H9 (cell line): ENCODE data around the gene PPP2CA. TPM values are rescaled to one million over a fixed set of nuclear protein-coding genes. Genes with fewer than 3 reads are reported as not detected.

Source experiments
- DNase-seq: peaks from one replicate; pipeline ENCODE4 v3.0.0-alpha.2; 2017
- H2AFZ ChIP-seq: one replicate; pipeline ENCODE4 v1.6.1; 2013; ENCODE audit warnings: mild to moderate bottlenecking, low read length, control low read depth, moderate library complexity
- H2AK5ac ChIP-seq: 2 replicates; pipeline ENCODE4 v1.6.1; 2013; ENCODE audit warnings: low read length, control low read depth, mixed read lengths; ENCODE audit not compliant: insufficient read length
- H2BK120ac ChIP-seq: one replicate; pipeline ENCODE4 v1.6.1; 2013; ENCODE audit warnings: low read depth, mild to moderate bottlenecking, low read length, control low read depth, inconsistent platforms; ENCODE audit not compliant: poor library complexity, severe bottlenecking
- H2BK12ac ChIP-seq: 2 replicates; pipeline ENCODE4 v1.6.1; 2013; ENCODE audit warnings: low read length, control low read depth, mixed read lengths, low read depth; ENCODE audit not compliant: insufficient read length
- H2BK15ac ChIP-seq: 2 replicates; pipeline ENCODE4 v1.6.1; 2013; ENCODE audit warnings: low read depth, low read length, control low read depth
- H2BK20ac ChIP-seq: one replicate; pipeline ENCODE4 v1.6.1; 2013; ENCODE audit warnings: low read depth, mild to moderate bottlenecking, low read length, control low read depth, inconsistent platforms; ENCODE audit not compliant: poor library complexity, severe bottlenecking
- H2BK5ac ChIP-seq: 2 replicates; pipeline ENCODE4 v1.6.1; 2013; ENCODE audit warnings: low read length, control low read depth, mixed read lengths; ENCODE audit not compliant: insufficient read length
- H3K14ac ChIP-seq: 2 replicates; pipeline ENCODE4 v1.6.1; 2013; ENCODE audit warnings: low read length, control low read depth; ENCODE audit not compliant: insufficient read depth
- H3K18ac ChIP-seq: 2 replicates; pipeline ENCODE4 v1.6.1; 2013; ENCODE audit warnings: low read depth, mild to moderate bottlenecking, mixed read lengths, low read length, control low read depth; ENCODE audit not compliant: insufficient read length
- H3K23ac ChIP-seq: 2 replicates; pipeline ENCODE4 v1.6.1; 2013; ENCODE audit warnings: low read length, control low read depth, mixed read lengths, low read depth; ENCODE audit not compliant: insufficient read length
- H3K23me2 ChIP-seq: 2 replicates; pipeline ENCODE4 v1.6.1; 2013; ENCODE audit warnings: low read depth, mild to moderate bottlenecking, mixed read lengths, low read length, control low read depth; ENCODE audit not compliant: insufficient read length, poor library complexity, severe bottlenecking
- H3K27ac ChIP-seq: 2 replicates; pipeline ENCODE4 v1.5.1; 2013; ENCODE audit warnings: low read length, control low read depth, mixed read lengths, low read depth; ENCODE audit not compliant: insufficient read length
- H3K27me3 ChIP-seq: 2 replicates; pipeline ENCODE4 v1.6.1; 2013; ENCODE audit warnings: low read length, control low read depth, inconsistent platforms; ENCODE audit not compliant: insufficient read depth
- H3K4ac ChIP-seq: 2 replicates; pipeline ENCODE4 v1.6.1; 2013; ENCODE audit warnings: low read depth, mild to moderate bottlenecking, control low read depth, inconsistent platforms, low read length, moderate library complexity
- H3K4me1 ChIP-seq: 2 replicates; pipeline ENCODE4 v1.6.1; 2013; ENCODE audit warnings: low read length, control low read depth, inconsistent platforms; ENCODE audit not compliant: insufficient read depth
- H3K4me2 ChIP-seq: 2 replicates; pipeline ENCODE4 v1.6.1; 2013; ENCODE audit warnings: low read length, control low read depth, mixed read lengths; ENCODE audit not compliant: insufficient read length, insufficient read depth
- H3K56ac ChIP-seq: 2 replicates; pipeline ENCODE4 v1.6.1; 2013; ENCODE audit warnings: low read depth, mild to moderate bottlenecking, mixed read lengths, low read length, control low read depth; ENCODE audit not compliant: insufficient read length
- H3K79me1 ChIP-seq: 2 replicates; pipeline ENCODE4 v1.6.1; 2013; ENCODE audit warnings: low read depth, mild to moderate bottlenecking, moderate library complexity, low read length, control low read depth, inconsistent platforms; ENCODE audit not compliant: insufficient read depth, poor library complexity, severe bottlenecking
- H3K79me2 ChIP-seq: 2 replicates; pipeline ENCODE4 v1.6.1; 2013; ENCODE audit warnings: low read length, control low read depth, inconsistent platforms; ENCODE audit not compliant: insufficient read depth
- H3K9ac ChIP-seq: 2 replicates; pipeline ENCODE4 v1.6.1; 2013; ENCODE audit warnings: low read length, control low read depth, mixed read lengths; ENCODE audit not compliant: insufficient read length; ENCODE audit errors: extremely low read depth
- H3K9me3 ChIP-seq: one replicate; pipeline ENCODE4 v1.6.1; 2013; ENCODE audit warnings: low read depth, low read length, inconsistent platforms; ENCODE audit not compliant: control insufficient read depth
- H3T11ph ChIP-seq: one replicate; pipeline ENCODE4 v1.6.1; 2013; ENCODE audit warnings: mild to moderate bottlenecking, low read length, control low read depth, inconsistent platforms
- H4K20me1 ChIP-seq: one replicate; pipeline ENCODE4 v1.6.1; 2013; ENCODE audit not compliant: control insufficient read depth, insufficient read length, insufficient read depth
- H4K5ac ChIP-seq: 2 replicates; pipeline ENCODE4 v1.6.1; 2013; ENCODE audit warnings: low read depth, mild to moderate bottlenecking, mixed read lengths, low read length, control low read depth; ENCODE audit not compliant: insufficient read length
- H4K8ac ChIP-seq: replicated peaks from 2 replicates; pipeline ENCODE4 v1.6.1; 2013; ENCODE audit warnings: low read length, control low read depth, mixed read lengths, low read depth; ENCODE audit not compliant: insufficient read length
- H4K91ac ChIP-seq: 2 replicates; pipeline ENCODE4 v1.6.1; 2013; ENCODE audit warnings: low read depth, mild to moderate bottlenecking, moderate library complexity, mixed read lengths, low read length, control low read depth; ENCODE audit not compliant: insufficient read length
- H3K27ac Mint-ChIP-seq, 3 experiments: 2 replicates in 2 of 3; 3 replicates in 1 of 3; pipeline ENCODE4 v1.8.0; 2020 to 2021; ENCODE audit warnings: mixed read lengths in 3 of 3, mild to moderate bottlenecking in 1 of 3, moderate library complexity in 1 of 3
- H3K27me3 Mint-ChIP-seq: 2 replicates; pipeline ENCODE4 v1.8.0; 2021; ENCODE audit warnings: low read depth, mild to moderate bottlenecking, moderate library complexity, mixed read lengths
- H3K36me3 Mint-ChIP-seq, 3 experiments: 2 replicates in 2 of 3; 3 replicates in 1 of 3; pipeline ENCODE4 v1.8.0; 2020 to 2021; ENCODE audit warnings: low read depth in 3 of 3, mixed read lengths in 3 of 3; ENCODE audit not compliant: insufficient read depth in 1 of 3
- H3K4me1 Mint-ChIP-seq, 2 experiments: 2 replicates each; pipeline ENCODE4 v1.8.0; 2020; ENCODE audit warnings: mixed read lengths in 2 of 2
- H3K4me3 Mint-ChIP-seq, 2 experiments: 2 replicates in 1 of 2; 3 replicates in 1 of 2; pipeline ENCODE4 v1.8.0; 2020 to 2021; ENCODE audit warnings: mild to moderate bottlenecking in 2 of 2, mixed read lengths in 2 of 2, moderate library complexity in 1 of 2
- H3K9me3 Mint-ChIP-seq, 2 experiments: 2 replicates in 1 of 2; 3 replicates in 1 of 2; pipeline ENCODE4 v1.8.0; 2020; ENCODE audit warnings: mild to moderate bottlenecking in 2 of 2, mixed read lengths in 2 of 2, moderate library complexity in 1 of 2
- WGBS: extraction: QIAGEN DNeasy Blood & Tissue Kit; methylation state at CpG from one replicate; pipeline ENCODE4 v1.1.7; 2013; ENCODE audit warnings: missing lambda C conversion rate, low lambda C conversion rate, mixed read lengths; ENCODE audit not compliant: insufficient read length; ENCODE audit errors: extremely low coverage; 5-methylcytosine and 5-hydroxymethylcytosine counted together
- total RNA-seq: library from RNA; stranded (reverse); gene quantifications from 2 replicates; pipeline ENCODE4 v1.2.1, GENCODE V29; 2021
- TF ChIP-seq, protein P1 (sequence below): fragments of 200-600 bp; sonication (generic); conservative IDR thresholded peaks from 3 replicates; pipeline ENCODE4 v1.8.0; 2021; ENCODE audit warnings: antibody characterized with exemption, mild to moderate bottlenecking

Gene PPP2CA
- total RNA-seq, 1 experiment from 2014 or later: 244 TPM

DNA sequence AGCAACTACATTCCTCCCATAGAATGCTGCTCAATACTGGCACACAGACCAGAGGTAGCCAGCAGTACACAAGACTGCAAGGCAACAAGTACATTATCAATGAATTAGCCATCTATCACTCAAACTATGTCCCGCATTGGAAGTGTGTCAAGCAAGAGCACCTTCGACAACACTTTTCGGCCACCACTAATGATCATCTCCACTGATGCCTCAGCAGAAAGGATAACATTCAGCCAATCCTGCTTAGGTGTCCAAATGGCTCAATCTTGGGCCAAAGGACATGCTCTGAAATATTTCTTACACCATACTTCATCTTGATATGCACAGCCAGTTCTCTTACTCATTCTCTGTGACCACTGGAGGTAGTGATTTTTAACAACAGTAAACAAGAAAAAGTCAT lies 74.2 kb downstream of the PPP2CA start:
- H3K23ac ChIP-seq: no peak overlapping the region
- H3K9ac ChIP-seq: no peak overlapping the region
- no peaks in the 10 kb centered on the region for H3K27me3 Mint-ChIP-seq
- H3K9me3 Mint-ChIP-seq: no peaks in the 10 kb centered on the region
- no peak overlapping the region for H4K8ac ChIP-seq
- H2AFZ ChIP-seq: no peak overlapping the region
- H2AK5ac ChIP-seq: no peak overlapping the region
- H3K27ac Mint-ChIP-seq: 0 out of 7 replicates have a peak overlapping the region, but pooled peaks of 1 of the 3 experiments have one; percentile 32
- H2BK120ac ChIP-seq: no peak overlapping the region
- no peaks in the 10 kb centered on the region for H3K9me3 ChIP-seq
- no peak overlapping the region for H3T11ph ChIP-seq
- no peak overlapping the region for H2BK20ac ChIP-seq
- no peak overlapping the region for H3K27ac ChIP-seq
- no peaks in the 10 kb centered on the region for H3K27me3 ChIP-seq
- no peak for DNase-seq
- no CpG with 5 or more reads among the region's 3 CpGs for WGBS
- no peak overlapping the region for H3K14ac ChIP-seq
- H3K23me2 ChIP-seq: no peaks in the 10 kb centered on the region
- no peak overlapping the region for H4K5ac ChIP-seq
- no peak overlapping the region for H2BK5ac ChIP-seq
- H3K18ac ChIP-seq: no peak overlapping the region
- H4K91ac ChIP-seq: no peak overlapping the region
- H3K56ac ChIP-seq: no peak overlapping the region
- no peak overlapping the region for H3K4ac ChIP-seq
- peaks cover 22 to 77% (median 65%) of the 10 kb centered on the region in 3 experiments for H3K36me3 Mint-ChIP-seq
- H3K79me2 ChIP-seq: no peaks in the 10 kb centered on the region
- TF ChIP-seq, protein P1, sequence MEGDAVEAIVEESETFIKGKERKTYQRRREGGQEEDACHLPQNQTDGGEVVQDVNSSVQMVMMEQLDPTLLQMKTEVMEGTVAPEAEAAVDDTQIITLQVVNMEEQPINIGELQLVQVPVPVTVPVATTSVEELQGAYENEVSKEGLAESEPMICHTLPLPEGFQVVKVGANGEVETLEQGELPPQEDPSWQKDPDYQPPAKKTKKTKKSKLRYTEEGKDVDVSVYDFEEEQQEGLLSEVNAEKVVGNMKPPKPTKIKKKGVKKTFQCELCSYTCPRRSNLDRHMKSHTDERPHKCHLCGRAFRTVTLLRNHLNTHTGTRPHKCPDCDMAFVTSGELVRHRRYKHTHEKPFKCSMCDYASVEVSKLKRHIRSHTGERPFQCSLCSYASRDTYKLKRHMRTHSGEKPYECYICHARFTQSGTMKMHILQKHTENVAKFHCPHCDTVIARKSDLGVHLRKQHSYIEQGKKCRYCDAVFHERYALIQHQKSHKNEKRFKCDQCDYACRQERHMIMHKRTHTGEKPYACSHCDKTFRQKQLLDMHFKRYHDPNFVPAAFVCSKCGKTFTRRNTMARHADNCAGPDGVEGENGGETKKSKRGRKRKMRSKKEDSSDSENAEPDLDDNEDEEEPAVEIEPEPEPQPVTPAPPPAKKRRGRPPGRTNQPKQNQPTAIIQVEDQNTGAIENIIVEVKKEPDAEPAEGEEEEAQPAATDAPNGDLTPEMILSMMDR: no peak
- H3K4me2 ChIP-seq: no peak overlapping the region
- no peaks in the 10 kb centered on the region for H4K20me1 ChIP-seq
- H3K4me1 ChIP-seq: no peaks in the 10 kb centered on the region
- no peak overlapping the region for H3K4me3 Mint-ChIP-seq
- H3K79me1 ChIP-seq: no peaks in the 10 kb centered on the region
- no peak overlapping the region for H2BK12ac ChIP-seq
- H2BK15ac ChIP-seq: no peak overlapping the region
- H3K4me1 Mint-ChIP-seq: no peaks in the 10 kb centered on the region
